Activated CD4-positive, alpha-beta memory T cell treated with anti-CD3 and anti-CD28 coated beads, Interleukin-2, amount 10 ng/mL, durations not matched to agents 7 days and 5 days (primary cell): ENCODE measurements around the gene PRKCA. TPM values are rescaled to one million over a fixed set of nuclear protein-coding genes. Genes with fewer than 3 reads are reported as not detected.

Experiments
- CTCF ChIA-PET: fragments of 350-600 bp; sonication (Branson Sonifier 250); formaldehyde crosslinking; loops from one replicate; lab custom pipeline; 2021; ENCODE audit warnings: antibody characterized with exemption, inconsistent platforms; lab: Charles Lee
- POLR2A ChIA-PET: fragments of 350-600 bp; sonication (Branson Sonifier 250); formaldehyde crosslinking; loops from one replicate; lab custom pipeline; 2021; ENCODE audit warnings: antibody characterized with exemption; lab: Charles Lee
- DNase-seq: peaks from one replicate; pipeline ENCODE4 v3.0.0-alpha.2; 2020
- H3K27ac Mint-ChIP-seq: one replicate; pipeline ENCODE4 v1.8.0; 2021; ENCODE audit warnings: mild to moderate bottlenecking, mixed read lengths
- H3K27me3 Mint-ChIP-seq: one replicate; pipeline ENCODE4 v1.8.0; 2021; ENCODE audit warnings: mixed read lengths
- H3K36me3 Mint-ChIP-seq: one replicate; pipeline ENCODE4 v1.8.0; 2021; ENCODE audit warnings: low read depth, mixed read lengths
- H3K4me1 Mint-ChIP-seq: one replicate; pipeline ENCODE4 v1.8.0; 2021; ENCODE audit warnings: mixed read lengths
- H3K4me3 Mint-ChIP-seq: one replicate; pipeline ENCODE4 v1.8.0; 2021; ENCODE audit warnings: mild to moderate bottlenecking, mixed read lengths
- H3K9me3 Mint-ChIP-seq: one replicate; pipeline ENCODE4 v1.8.0; 2021; ENCODE audit warnings: mixed read lengths
- total RNA-seq, 2 experiments: library from RNA; stranded (reverse); gene quantifications; one replicate each; pipeline ENCODE4 v1.2.3, GENCODE V29; 2021

PRKCA gene
- total RNA-seq, 2 experiments from 2014 or later = 57.6 to 61.3 TPM

- Mint-ChIP-seq H3K36me3 (peaks cover 16% of the 10 kb centered on the region), H3K27ac (no peak overlapping the region), H3K9me3 (no peaks in the 10 kb centered on the region), H3K4me3 (no peak overlapping the region), H3K4me1 (peaks cover 46% of the 10 kb centered on the region), H3K27me3 (no peaks in the 10 kb centered on the region)
- no peak for DNase-seq
- CTCF ChIA-PET = interaction anchor here (1.2 kb wide), 2 partner anchors 12 to 77 kb away, joined by 3 read pairs; no protein-coding TSS in a partner anchor
- POLR2A ChIA-PET = no interaction called here
Measured at GRCh38 chr17:66416207-66416940, 114.0 kb downstream of the PRKCA start.

GRCh38 chr17:66417300-66417719 lies 114.9 kb downstream of the PRKCA start:
- CTCF ChIA-PET = no interaction called here
- DNase-seq = no peak
- Mint-ChIP-seq H3K36me3 (peaks cover 22% of the 10 kb centered on the region), H3K4me3 (no peak overlapping the region), H3K27me3 (no peaks in the 10 kb centered on the region), H3K4me1 (peaks cover 48% of the 10 kb centered on the region), H3K9me3 (no peaks in the 10 kb centered on the region), H3K27ac (no peak overlapping the region)
- POLR2A ChIA-PET = no interaction called here

GRCh38 chr17:66420961-66421371 lies 118.6 kb downstream of the PRKCA start:
- Mint-ChIP-seq H3K27me3 (no peaks in the 10 kb centered on the region), H3K27ac (no peak overlapping the region), H3K4me1 (peaks cover 56% of the 10 kb centered on the region), H3K9me3 (no peaks in the 10 kb centered on the region), H3K36me3 (peaks cover 20% of the 10 kb centered on the region), H3K4me3 (no peak overlapping the region)
- CTCF ChIA-PET = interaction anchor here (0.8 to 1.7 kb wide), 3 partner anchors 13 to 146 kb away, joined by 3 read pairs; no protein-coding TSS in a partner anchor
- POLR2A ChIA-PET = no interaction called here
- DNase-seq = no peak

GRCh38 chr17:66422186-66422585 lies 119.8 kb downstream of the PRKCA start:
- Mint-ChIP-seq H3K27ac (no peak overlapping the region), H3K27me3 (no peaks in the 10 kb centered on the region), H3K9me3 (no peaks in the 10 kb centered on the region), H3K4me1 (peaks cover 62% of the 10 kb centered on the region), H3K36me3 (peaks cover 20% of the 10 kb centered on the region), H3K4me3 (no peak overlapping the region)
- POLR2A ChIA-PET = no interaction called here
- DNase-seq = no peak
- CTCF ChIA-PET = interaction anchor here (1.7 kb wide), 1 partner anchor 13 kb away, joined by 3 read pairs; no protein-coding TSS in a partner anchor

GRCh38 chr17:66423056-66423955 lies 120.9 kb downstream of the PRKCA start:
- peaks cover 20% of the 10 kb centered on the region for H3K36me3 Mint-ChIP-seq
- H3K9me3 Mint-ChIP-seq = no peaks in the 10 kb centered on the region
- ChIA-PET CTCF (no interaction called here), POLR2A (interaction anchor here (0.9 to 2.1 kb wide), 3 partner anchors 9 to 24 kb away, joined by 3 to 4 read pairs (median 4); no protein-coding TSS in a partner anchor)
- H3K4me1 Mint-ChIP-seq = peaks cover 65% of the 10 kb centered on the region
- no peak overlapping the region for H3K27ac Mint-ChIP-seq
- H3K4me3 Mint-ChIP-seq = no peak overlapping the region
- DNase-seq = no peak
- no peaks in the 10 kb centered on the region for H3K27me3 Mint-ChIP-seq

GRCh38 chr17:66425756-66426396 lies 123.5 kb downstream of the PRKCA start:
- H3K27me3 Mint-ChIP-seq = no peaks in the 10 kb centered on the region
- H3K4me3 Mint-ChIP-seq = peak overlapping the region; percentile 60
- peaks cover 20% of the 10 kb centered on the region for H3K36me3 Mint-ChIP-seq
- no peaks in the 10 kb centered on the region for H3K9me3 Mint-ChIP-seq
- no peak for DNase-seq
- ChIA-PET CTCF (interaction anchor here (1.7 kb wide), 2 partner anchors 23 to 170 kb away, joined by 3 to 7 read pairs; no protein-coding TSS in a partner anchor), POLR2A (no interaction called here)
- H3K27ac Mint-ChIP-seq = peak overlapping the region; percentile 84
- peaks cover 69% of the 10 kb centered on the region for H3K4me1 Mint-ChIP-seq

GRCh38 chr17:66426397-66427033 lies 124.1 kb downstream of the PRKCA start:
- Mint-ChIP-seq H3K9me3 (no peaks in the 10 kb centered on the region), H3K4me3 (peak overlapping the region; percentile 60), H3K4me1 (peaks cover 67% of the 10 kb centered on the region), H3K27ac (peak overlapping the region; percentile 84), H3K27me3 (no peaks in the 10 kb centered on the region), H3K36me3 (peaks cover 16% of the 10 kb centered on the region)
- CTCF ChIA-PET = interaction anchor here (1.7 kb wide), 2 partner anchors 23 to 171 kb away, joined by 3 to 7 read pairs; no protein-coding TSS in a partner anchor
- POLR2A ChIA-PET = interaction anchor here (1.5 kb wide), 1 partner anchor 124 kb away, joined by 5 read pairs; the partner anchor contains the start of gene PRKCA
- peak; percentile 63 for DNase-seq

- ChIA-PET CTCF (interaction anchor here (1.7 kb wide), 2 partner anchors 22 to 171 kb away, joined by 3 to 7 read pairs; no protein-coding TSS in a partner anchor), POLR2A (interaction anchor here (1.5 kb wide), 1 partner anchor 125 kb away, joined by 5 read pairs; the partner anchor contains the start of gene PRKCA)
- DNase-seq = no peak
- Mint-ChIP-seq H3K27me3 (no peaks in the 10 kb centered on the region), H3K4me3 (no peak overlapping the region), H3K4me1 (peaks cover 68% of the 10 kb centered on the region), H3K36me3 (peaks cover 11% of the 10 kb centered on the region), H3K27ac (no peak overlapping the region), H3K9me3 (no peaks in the 10 kb centered on the region)
Measured at GRCh38 chr17:66427134-66427533, 124.7 kb downstream of the PRKCA start.

- H3K9me3 Mint-ChIP-seq = no peaks in the 10 kb centered on the region
- no peak for DNase-seq
- H3K27ac Mint-ChIP-seq = no peak overlapping the region
- ChIA-PET POLR2A (no interaction called here), CTCF (no interaction called here)
- no peak overlapping the region for H3K4me3 Mint-ChIP-seq
- peaks cover 68% of the 10 kb centered on the region for H3K4me1 Mint-ChIP-seq
- H3K27me3 Mint-ChIP-seq = no peaks in the 10 kb centered on the region
- H3K36me3 Mint-ChIP-seq = peaks cover 5% of the 10 kb centered on the region
Measured at GRCh38 chr17:66429680-66430079, 127.3 kb downstream of the PRKCA start.

- no peaks in the 10 kb centered on the region for H3K36me3 Mint-ChIP-seq
- H3K4me1 Mint-ChIP-seq = peaks cover 56% of the 10 kb centered on the region
- H3K27me3 Mint-ChIP-seq = no peaks in the 10 kb centered on the region
- H3K9me3 Mint-ChIP-seq = no peaks in the 10 kb centered on the region
- no peak overlapping the region for H3K4me3 Mint-ChIP-seq
- H3K27ac Mint-ChIP-seq = no peak overlapping the region
- DNase-seq = no peak
- CTCF ChIA-PET = no interaction called here
- POLR2A ChIA-PET = no interaction called here
Measured at GRCh38 chr17:66430846-66431795, 128.7 kb downstream of the PRKCA start.

- CTCF ChIA-PET = interaction anchor here (1.1 to 1.3 kb wide), 2 partner anchors 135 to 176 kb away, joined by 3 to 4 read pairs; no protein-coding TSS in a partner anchor
- Mint-ChIP-seq H3K36me3 (no peaks in the 10 kb centered on the region), H3K27ac (no peak overlapping the region), H3K4me3 (no peak overlapping the region), H3K4me1 (peaks cover 50% of the 10 kb centered on the region), H3K9me3 (no peaks in the 10 kb centered on the region), H3K27me3 (no peaks in the 10 kb centered on the region)
- POLR2A ChIA-PET = interaction anchor here (1.9 kb wide), 1 partner anchor 75 kb away, joined by 5 read pairs; no protein-coding TSS in a partner anchor
- no peak for DNase-seq
Measured at GRCh38 chr17:66431910-66432309, 129.5 kb downstream of the PRKCA start.
